GM18511 (cell line): ENCODE measurements around the gene PRR5.

ENCODE experiments used
- ATAC-seq: cut with Tn5 transposase; IDR thresholded peaks from one replicate; pipeline ENCODE4 v1.9.1; 2021; ENCODE audit warnings: mild to moderate bottlenecking, moderate library complexity; ENCODE audit not compliant: unreplicated experiment

The PRR5 gene

GRCh38 chr22:44752285-44753188 is 50.5 kb downstream of the PRR5 start, which contains the start of gene ARHGAP8:
Gene ARHGAP8, plus strand, starts transcription at chr22:44752575. Its CDS starts 33,953 bp downstream, at chr22:44786528.
- ATAC-seq = no peak

- ATAC-seq = no peak
Measured at GRCh38 chr22:44753189-44754042, 51.4 kb downstream of the PRR5 start.

GRCh38 chr22:44754998-44755397 is 53.0 kb downstream of the PRR5 start:
- ATAC-seq = no peak

- ATAC-seq = no peak
Measured at GRCh38 chr22:44755417-44755816, 53.4 kb downstream of the PRR5 start.

GRCh38 chr22:44755956-44756361 is 54.0 kb downstream of the PRR5 start:
- ATAC-seq = no peak

- ATAC-seq = no peak
Measured at GRCh38 chr22:44758344-44758973, 56.5 kb downstream of the PRR5 start.

- ATAC-seq = no peak
Measured at GRCh38 chr22:44759001-44759400, 57.0 kb downstream of the PRR5 start.

- ATAC-seq = no peak
Measured at GRCh38 chr22:44759430-44760310, 57.7 kb downstream of the PRR5 start.

- ATAC-seq = no peak
Measured at GRCh38 chr22:44760476-44760875, 58.5 kb downstream of the PRR5 start.

- ATAC-seq = no peak
Measured at GRCh38 chr22:44761025-44761424, 59.0 kb downstream of the PRR5 start.

- no peak for ATAC-seq
Measured at GRCh38 chr22:44764373-44764772, 62.4 kb downstream of the PRR5 start.

- ATAC-seq = no peak
Measured at GRCh38 chr22:44764974-44765373, 63.0 kb downstream of the PRR5 start.

GRCh38 chr22:44765571-44766285 is 63.7 kb downstream of the PRR5 start:
- no peak for ATAC-seq

- ATAC-seq = no peak
Measured at GRCh38 chr22:44773082-44773481, 71.1 kb downstream of the PRR5 start.

- no peak for ATAC-seq
Measured at GRCh38 chr22:44775862-44776261, 73.9 kb downstream of the PRR5 start.

GRCh38 chr22:44776605-44777363 is 74.8 kb downstream of the PRR5 start:
- ATAC-seq = no peak

- no peak for ATAC-seq
Measured at GRCh38 chr22:44777364-44777755, 75.4 kb downstream of the PRR5 start.

GRCh38 chr22:44780876-44781449 is 79.0 kb downstream of the PRR5 start:
- ATAC-seq = no peak
